Measurements from ENCODE around the gene RCVRN.

- no peak for TF ChIP-seq CTCF (IDR thresholded peaks at IDR 0.05)
- TF ChIP-seq POLR2A (IDR thresholded peaks at IDR 0.05) = no peak
These were observed 13.3 kb upstream of the RCVRN start for GRCh38 chr17:9918352-9918751.
